ENCODE measurements around the gene ADAMTS17. TPM values are rescaled to one million over a fixed set of nuclear protein-coding genes. Genes with fewer than 3 reads are reported as not detected.

ADAMTS17 gene
- total RNA-seq, 4 donors from 2014 or later = 6.0 to 17.6 (median 8.2) TPM

DNA sequence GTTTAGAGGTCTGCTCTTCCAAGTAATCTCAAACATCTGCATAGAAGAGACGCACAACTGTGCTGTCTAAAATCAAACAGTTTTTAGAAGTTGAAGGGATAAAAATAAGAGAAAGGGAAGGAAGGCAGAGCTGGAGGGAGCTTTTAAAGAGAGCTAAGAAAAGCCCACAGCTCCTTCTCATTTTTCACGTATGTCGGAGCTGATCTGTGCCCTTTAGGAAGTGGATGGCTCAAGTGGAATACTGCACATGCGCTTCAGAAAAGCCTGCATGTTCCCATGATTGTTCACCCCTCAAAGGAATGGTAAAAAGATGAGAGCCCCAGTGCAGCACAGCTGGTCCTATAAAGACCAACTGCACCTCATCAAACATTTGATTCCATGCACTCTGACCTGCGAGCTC, 207.2 kb downstream of the ADAMTS17 start:
- intact Hi-C loops (cut with DNase I; ENCODE audit: low total_unique reads) (no loop called here), in situ Hi-C loops (cut with MboI; ENCODE audit: low pct_ligation_motif_present in 1 of 4, low pct_unique_long_range_greater_than_20kb in 1 of 4, low sequenced_read_pairs in 3 of 4) (no loop called here)
- 67 to 75% methylated on average over 5 of the region's 5 CpGs for WGBS, 2 donors (ENCODE audit: low coverage in 1 of 2)
- Histone ChIP-seq H3K36me3 (no peaks in the 10 kb centered on the region), H3K4me1 (peaks cover 0 to 3% (median 0%) of the 10 kb centered on the region in 4 donors), H3K27me3 (no peaks in the 10 kb centered on the region), H3K27ac (no peak overlapping the region), H3K4me3 (no peak overlapping the region), H3K9me3 (no peaks in the 10 kb centered on the region)
- DNase-seq = no peak
- no peak for TF ChIP-seq POLR2AphosphoS5 (IDR thresholded peaks at IDR 0.05)
- TF ChIP-seq, protein P1, sequence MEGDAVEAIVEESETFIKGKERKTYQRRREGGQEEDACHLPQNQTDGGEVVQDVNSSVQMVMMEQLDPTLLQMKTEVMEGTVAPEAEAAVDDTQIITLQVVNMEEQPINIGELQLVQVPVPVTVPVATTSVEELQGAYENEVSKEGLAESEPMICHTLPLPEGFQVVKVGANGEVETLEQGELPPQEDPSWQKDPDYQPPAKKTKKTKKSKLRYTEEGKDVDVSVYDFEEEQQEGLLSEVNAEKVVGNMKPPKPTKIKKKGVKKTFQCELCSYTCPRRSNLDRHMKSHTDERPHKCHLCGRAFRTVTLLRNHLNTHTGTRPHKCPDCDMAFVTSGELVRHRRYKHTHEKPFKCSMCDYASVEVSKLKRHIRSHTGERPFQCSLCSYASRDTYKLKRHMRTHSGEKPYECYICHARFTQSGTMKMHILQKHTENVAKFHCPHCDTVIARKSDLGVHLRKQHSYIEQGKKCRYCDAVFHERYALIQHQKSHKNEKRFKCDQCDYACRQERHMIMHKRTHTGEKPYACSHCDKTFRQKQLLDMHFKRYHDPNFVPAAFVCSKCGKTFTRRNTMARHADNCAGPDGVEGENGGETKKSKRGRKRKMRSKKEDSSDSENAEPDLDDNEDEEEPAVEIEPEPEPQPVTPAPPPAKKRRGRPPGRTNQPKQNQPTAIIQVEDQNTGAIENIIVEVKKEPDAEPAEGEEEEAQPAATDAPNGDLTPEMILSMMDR (IDR thresholded peaks at IDR 0.05) = no peak
- no peak for TF ChIP-seq POLR2A (IDR thresholded peaks at IDR 0.05)
- TF ChIP-seq EP300 (IDR thresholded peaks at IDR 0.05; ENCODE audit: low read depth) = no peak

DNA sequence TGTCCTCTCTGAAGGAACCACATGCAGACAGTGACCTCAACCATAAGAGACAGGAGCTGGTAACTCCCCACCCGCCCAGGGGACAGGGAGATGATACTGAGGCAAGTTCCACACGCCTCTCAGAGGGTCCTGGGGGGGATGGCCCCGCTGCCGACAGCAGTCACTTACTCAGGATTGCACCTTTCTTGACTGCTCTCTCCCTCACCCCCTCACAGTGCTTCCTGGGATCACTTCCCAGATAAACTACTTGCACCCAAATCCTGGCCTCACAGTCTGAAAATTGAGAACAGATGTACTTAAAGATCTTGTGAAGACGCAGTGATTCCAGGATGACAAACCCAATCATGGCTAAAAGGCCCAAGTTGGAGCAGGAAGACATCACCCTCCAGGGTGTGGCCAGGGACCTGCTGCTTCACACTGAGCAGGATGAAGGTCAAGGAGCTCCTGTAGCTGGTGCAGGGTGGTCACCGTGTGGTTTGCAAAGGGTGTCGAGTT, 207.6 kb downstream of the ADAMTS17 start:
- intact Hi-C loops (cut with DNase I; ENCODE audit: low total_unique reads) (no loop called here), in situ Hi-C loops (cut with MboI; ENCODE audit: low pct_ligation_motif_present in 1 of 4, low pct_unique_long_range_greater_than_20kb in 1 of 4, low sequenced_read_pairs in 3 of 4) (no loop called here)
- no peak for DNase-seq
- Histone ChIP-seq H3K27ac (no peak overlapping the region), H3K4me1 (peaks cover 0 to 3% (median 0%) of the 10 kb centered on the region in 4 donors), H3K4me3 (no peak overlapping the region), H3K36me3 (no peaks in the 10 kb centered on the region), H3K9me3 (no peaks in the 10 kb centered on the region), H3K27me3 (no peaks in the 10 kb centered on the region)
- no peak for TF ChIP-seq POLR2A (IDR thresholded peaks at IDR 0.05)
- TF ChIP-seq POLR2AphosphoS5 (IDR thresholded peaks at IDR 0.05) = no peak
- TF ChIP-seq, protein P1 (IDR thresholded peaks at IDR 0.05) = no peak
- TF ChIP-seq EP300 (IDR thresholded peaks at IDR 0.05; ENCODE audit: low read depth) = no peak
- WGBS, 2 donors (ENCODE audit: low coverage in 1 of 2) = 74% methylated on average over 7 of the region's 7 CpGs; no CpG with 5 or more reads in 1 of the 2 donors

DNA sequence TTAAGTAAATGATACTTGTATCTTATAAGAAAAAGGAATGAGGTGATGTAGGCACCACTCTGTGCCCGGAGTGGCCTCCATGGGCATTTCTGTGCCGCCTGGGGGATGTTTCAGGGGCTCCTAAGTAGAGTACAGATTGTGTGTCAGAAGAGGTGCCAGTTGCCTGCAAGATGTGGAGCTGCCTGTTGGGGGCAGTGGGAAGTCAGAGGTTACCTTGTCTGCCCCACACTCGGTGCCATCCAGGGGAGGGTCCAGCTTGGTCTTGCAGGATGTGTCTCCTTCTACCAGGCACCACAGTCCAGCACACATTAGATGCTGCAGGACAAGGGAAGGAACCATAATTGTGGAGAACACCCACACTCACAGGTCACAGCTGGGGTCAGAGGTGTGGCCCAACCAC, 208.8 kb downstream of the ADAMTS17 start:
- no peaks in the 10 kb centered on the region for H3K36me3 ChIP-seq
- TF ChIP-seq, protein P1 (IDR thresholded peaks at IDR 0.05) = no peak
- TF ChIP-seq POLR2A (IDR thresholded peaks at IDR 0.05) (no peak), EP300 (IDR thresholded peaks at IDR 0.05; ENCODE audit: low read depth) (no peak), POLR2AphosphoS5 (IDR thresholded peaks at IDR 0.05) (no peak)
- H3K4me3 ChIP-seq = no peak overlapping the region
- in situ Hi-C loops (cut with MboI; ENCODE audit: low pct_ligation_motif_present in 1 of 4, low pct_unique_long_range_greater_than_20kb in 1 of 4, low sequenced_read_pairs in 3 of 4) = no loop called here
- no peaks in the 10 kb centered on the region for H3K9me3 ChIP-seq
- H3K27ac ChIP-seq = no peak overlapping the region
- intact Hi-C loops (cut with DNase I; ENCODE audit: low total_unique reads) = no loop called here
- H3K4me1 ChIP-seq = peaks cover 0 to 3% (median 0%) of the 10 kb centered on the region in 4 donors
- 67 to 100% methylated on average over 2 to 3 of the region's 3 CpGs for WGBS, 2 donors (ENCODE audit: low coverage in 1 of 2)
- no peaks in the 10 kb centered on the region for H3K27me3 ChIP-seq
- no peak for DNase-seq

DNA sequence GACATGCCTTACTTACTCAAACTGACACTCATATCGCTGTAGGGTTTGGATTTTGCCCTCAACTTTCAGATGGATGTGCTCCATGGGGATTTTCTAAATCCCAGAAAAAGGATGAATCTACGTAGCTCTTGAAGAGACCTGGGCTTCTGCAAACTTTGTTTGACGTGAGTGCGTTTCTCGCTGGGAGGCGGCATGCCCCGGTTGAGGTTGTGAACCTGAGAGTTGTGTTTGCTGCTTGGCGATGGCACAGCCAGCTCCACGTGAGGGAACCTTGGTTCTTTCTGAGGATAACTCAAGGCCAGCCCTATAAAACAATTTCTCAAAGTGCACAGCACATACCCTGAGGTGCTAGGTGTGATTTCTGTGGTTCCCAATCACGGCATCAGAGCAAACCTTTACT, 209.5 kb downstream of the ADAMTS17 start:
- H3K27ac ChIP-seq = no peak overlapping the region
- H3K4me3 ChIP-seq = no peak overlapping the region
- H3K36me3 ChIP-seq = no peaks in the 10 kb centered on the region
- H3K27me3 ChIP-seq = no peaks in the 10 kb centered on the region
- H3K9me3 ChIP-seq = no peaks in the 10 kb centered on the region
- TF ChIP-seq POLR2AphosphoS5 (IDR thresholded peaks at IDR 0.05) = no peak
- no peak for TF ChIP-seq EP300 (IDR thresholded peaks at IDR 0.05; ENCODE audit: low read depth)
- TF ChIP-seq, protein P1 (IDR thresholded peaks at IDR 0.05) = no peak
- TF ChIP-seq POLR2A (IDR thresholded peaks at IDR 0.05) = no peak
- intact Hi-C loops (cut with DNase I; ENCODE audit: low total_unique reads) (no loop called here), in situ Hi-C loops (cut with MboI; ENCODE audit: low pct_ligation_motif_present in 1 of 4, low pct_unique_long_range_greater_than_20kb in 1 of 4, low sequenced_read_pairs in 3 of 4) (no loop called here)
- peaks cover 0 to 3% (median 0%) of the 10 kb centered on the region in 4 donors for H3K4me1 ChIP-seq
- 64 to 89% methylated on average over 5 to 10 of the region's 10 CpGs for WGBS, 2 donors (ENCODE audit: low coverage in 1 of 2)
- no peak for DNase-seq
